Measurements from ENCODE around the gene CHCHD3.

- no peak for TF ChIP-seq ZFP3 (CRISPR knock-in tag; IDR thresholded peaks at IDR 0.05)
- no peak for TF ChIP-seq ARNTL (CRISPR knock-in tag; IDR thresholded peaks at IDR 0.05; ENCODE audit: borderline replicate concordance, low read depth)
- TF ChIP-seq, protein P1, sequence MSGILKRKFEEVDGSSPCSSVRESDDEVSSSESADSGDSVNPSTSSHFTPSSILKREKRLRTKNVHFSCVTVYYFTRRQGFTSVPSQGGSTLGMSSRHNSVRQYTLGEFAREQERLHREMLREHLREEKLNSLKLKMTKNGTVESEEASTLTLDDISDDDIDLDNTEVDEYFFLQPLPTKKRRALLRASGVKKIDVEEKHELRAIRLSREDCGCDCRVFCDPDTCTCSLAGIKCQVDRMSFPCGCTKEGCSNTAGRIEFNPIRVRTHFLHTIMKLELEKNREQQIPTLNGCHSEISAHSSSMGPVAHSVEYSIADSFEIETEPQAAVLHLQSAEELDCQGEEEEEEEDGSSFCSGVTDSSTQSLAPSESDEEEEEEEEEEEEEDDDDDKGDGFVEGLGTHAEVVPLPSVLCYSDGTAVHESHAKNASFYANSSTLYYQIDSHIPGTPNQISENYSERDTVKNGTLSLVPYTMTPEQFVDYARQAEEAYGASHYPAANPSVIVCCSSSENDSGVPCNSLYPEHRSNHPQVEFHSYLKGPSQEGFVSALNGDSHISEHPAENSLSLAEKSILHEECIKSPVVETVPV (CRISPR knock-in tag; IDR thresholded peaks at IDR 0.05), result no peak
- TF ChIP-seq CSDC2 (CRISPR knock-in tag; IDR thresholded peaks at IDR 0.05), result no peak
- TF ChIP-seq ZNF565 (CRISPR knock-in tag; conservative IDR thresholded peaks at IDR 0.05; ENCODE audit: low read depth), result no peak
- TF ChIP-seq OSR1 (CRISPR knock-in tag; IDR thresholded peaks at IDR 0.05), result no peak
- no peak for TF ChIP-seq PATZ1 (CRISPR knock-in tag; IDR thresholded peaks at IDR 0.05; ENCODE audit: borderline replicate concordance)
- TF ChIP-seq ESRRG (CRISPR knock-in tag; IDR thresholded peaks at IDR 0.05), result no peak
Observed at GRCh38 chr7:132857703-132858102, 224.2 kb downstream of the CHCHD3 start.

All from SK-N-SH treated with all-trans-retinoic acid at 6 μM for 48 hours (cell line).